ENCODE data around the gene NUDCD3.

- TF ChIP-seq CTCF (IDR thresholded peaks at IDR 0.05) (no peak), EZH2phosphoT487 (IDR thresholded peaks at IDR 0.05) (no peak)
Measured at GRCh38 chr7:44388089-44388970, 102.1 kb downstream of the NUDCD3 start.
